Measurements from ENCODE around the gene TTC27.
"Not testable (repeated sequence)": the region's sequence is repeated elsewhere in the genome, so short reads cannot be mapped to it uniquely, and the experiment has no call there.

Gene TTC27

GRCh38 chr2:32718752-32719151 lies 90.9 kb downstream of the TTC27 start:
- in situ Hi-C loops (cut with MboI; ENCODE audit: low sequenced_read_pairs), result no loop called here

DNA sequence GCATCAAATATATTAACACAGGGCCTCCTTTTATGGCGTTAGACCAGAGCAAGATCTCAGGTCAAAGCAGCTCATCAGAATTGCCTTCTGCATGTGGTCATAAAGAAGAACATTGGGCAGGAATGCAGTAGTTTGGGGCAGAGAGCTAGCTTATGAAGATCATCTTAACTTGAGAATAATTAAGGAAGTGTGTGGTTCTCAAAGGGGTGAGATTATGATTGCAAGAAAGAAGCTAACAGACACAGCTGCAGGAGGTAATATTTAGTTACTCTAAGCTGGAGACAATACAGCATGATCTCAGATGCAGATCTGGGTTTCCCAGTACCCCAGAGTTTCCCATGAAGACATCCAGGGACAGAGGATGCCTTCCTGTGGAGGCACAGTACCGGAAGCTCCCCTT lies 91.6 kb downstream of the TTC27 start:
- in situ Hi-C loops (cut with MboI; ENCODE audit: low sequenced_read_pairs), result no loop called here

DNA sequence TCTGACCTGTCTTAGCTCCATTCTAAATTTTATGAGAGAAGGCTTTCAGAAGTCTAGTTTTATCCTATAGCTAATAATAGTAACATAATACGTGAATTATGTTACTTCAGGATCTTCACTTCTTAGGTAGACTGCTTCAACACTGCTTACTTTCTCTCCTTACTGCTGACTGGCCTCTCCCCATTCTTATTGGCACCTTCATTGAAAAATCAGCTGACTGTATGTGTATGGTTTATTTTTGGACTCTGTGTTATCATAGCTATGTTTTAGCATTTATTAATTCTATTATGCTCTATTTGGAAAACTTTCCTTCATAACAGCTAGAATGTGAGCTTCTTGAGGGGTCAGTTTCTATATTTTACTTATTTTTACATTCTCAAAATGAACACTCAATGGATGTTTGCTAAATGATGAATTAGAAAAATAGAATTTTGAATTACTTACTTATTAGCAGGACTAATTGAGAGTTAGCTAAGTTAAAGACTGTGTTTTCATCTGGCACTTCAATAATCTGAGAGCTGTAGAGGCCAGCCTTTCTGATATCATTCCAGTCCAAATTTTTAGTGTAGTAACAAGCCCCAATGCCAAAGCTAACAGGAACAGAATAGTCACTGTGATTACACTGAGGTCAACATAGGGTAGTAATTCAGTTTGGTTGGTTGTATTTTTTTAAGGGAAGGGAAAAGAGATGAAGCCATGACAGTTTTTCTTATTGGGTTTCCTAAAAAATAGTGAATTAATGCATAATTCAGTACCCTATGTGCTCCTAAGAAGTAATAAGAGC lies 92.3 kb downstream of the TTC27 start:
- in situ Hi-C loops (cut with MboI; ENCODE audit: low sequenced_read_pairs), result no loop called here

- in situ Hi-C loops (cut with MboI; ENCODE audit: low sequenced_read_pairs), result no loop called here
These were observed 92.9 kb downstream of the TTC27 start for GRCh38 chr2:32720771-32721170.

DNA sequence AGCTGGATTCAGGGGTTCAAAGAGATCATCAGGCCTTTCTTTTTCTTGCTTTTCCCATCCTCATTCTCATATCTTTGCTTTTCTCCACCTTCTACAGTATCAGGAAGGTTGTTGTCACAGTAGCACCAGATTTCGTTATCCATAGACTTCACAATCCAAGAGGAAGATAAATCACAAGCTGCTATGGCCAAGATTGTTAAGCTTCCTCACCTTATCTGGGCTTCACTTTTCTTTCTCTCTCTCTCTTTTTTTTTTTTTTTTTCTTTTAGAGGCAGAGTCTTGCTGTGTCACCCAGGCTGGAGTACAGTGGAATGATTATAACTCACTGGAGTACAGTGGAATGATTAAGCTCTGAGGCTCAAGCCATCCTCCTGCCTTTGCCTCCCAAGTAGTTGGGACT lies 93.5 kb downstream of the TTC27 start:
- in situ Hi-C loops (cut with MboI; ENCODE audit: low sequenced_read_pairs), result no loop called here

DNA sequence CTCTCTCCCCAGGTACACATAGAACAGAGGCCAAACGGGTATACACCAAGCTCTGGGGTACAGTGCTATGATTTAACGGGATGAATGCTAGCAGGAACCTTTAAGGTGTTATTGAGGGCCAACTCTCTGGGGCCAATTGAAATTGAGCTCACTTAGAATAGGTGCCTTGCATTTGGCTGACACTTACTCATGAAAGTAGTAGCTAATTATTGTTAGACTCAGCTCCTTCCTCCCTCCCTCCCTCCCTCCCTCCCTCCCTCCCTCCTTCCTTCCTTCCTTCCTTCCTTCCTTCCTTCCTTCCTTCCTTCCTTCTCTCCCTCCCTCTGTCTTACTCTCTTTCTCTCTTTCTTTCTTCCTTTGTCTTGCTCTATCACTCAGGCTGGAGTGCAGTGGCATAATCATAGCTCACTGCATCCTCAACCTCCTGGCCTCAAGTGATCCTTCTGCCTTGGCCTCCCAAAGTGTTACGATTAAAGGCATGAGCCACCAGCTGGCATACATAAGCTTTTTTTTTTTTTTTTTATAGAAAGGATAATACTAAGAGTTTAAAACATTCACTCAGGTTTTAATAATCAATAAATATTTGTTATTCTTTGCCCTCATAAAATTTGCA lies 95.7 kb downstream of the TTC27 start:
- in situ Hi-C loops (cut with MboI; ENCODE audit: low sequenced_read_pairs), result no loop called here

GRCh38 chr2:32726678-32727077 lies 98.8 kb downstream of the TTC27 start:
- in situ Hi-C loops (cut with MboI; ENCODE audit: low sequenced_read_pairs), result not testable (repeated sequence)

GRCh38 chr2:32727157-32727556 lies 99.3 kb downstream of the TTC27 start:
- in situ Hi-C loops (cut with MboI; ENCODE audit: low sequenced_read_pairs), result no loop called here

DNA sequence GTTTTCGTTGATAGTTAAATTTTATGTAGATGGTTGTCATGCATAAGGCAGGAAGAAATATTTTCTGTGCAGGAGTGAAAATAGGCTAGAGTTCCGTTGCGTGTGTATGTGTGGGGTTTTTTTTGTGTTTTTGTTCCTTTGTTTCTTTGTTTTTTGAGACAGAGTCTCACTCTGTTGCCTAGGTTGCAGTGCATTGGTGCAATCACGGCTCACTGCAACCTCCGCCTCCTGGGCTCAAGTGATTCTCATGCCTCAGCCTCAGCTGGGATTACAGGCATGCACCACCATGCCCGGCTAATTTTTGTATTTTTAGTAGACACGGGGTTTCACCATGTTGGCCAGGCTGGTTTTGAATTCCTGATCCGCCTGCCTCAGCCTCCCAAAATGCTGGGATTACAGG lies 103.1 kb downstream of the TTC27 start:
- in situ Hi-C loops (cut with MboI; ENCODE audit: low sequenced_read_pairs), result not testable (repeated sequence)

DNA sequence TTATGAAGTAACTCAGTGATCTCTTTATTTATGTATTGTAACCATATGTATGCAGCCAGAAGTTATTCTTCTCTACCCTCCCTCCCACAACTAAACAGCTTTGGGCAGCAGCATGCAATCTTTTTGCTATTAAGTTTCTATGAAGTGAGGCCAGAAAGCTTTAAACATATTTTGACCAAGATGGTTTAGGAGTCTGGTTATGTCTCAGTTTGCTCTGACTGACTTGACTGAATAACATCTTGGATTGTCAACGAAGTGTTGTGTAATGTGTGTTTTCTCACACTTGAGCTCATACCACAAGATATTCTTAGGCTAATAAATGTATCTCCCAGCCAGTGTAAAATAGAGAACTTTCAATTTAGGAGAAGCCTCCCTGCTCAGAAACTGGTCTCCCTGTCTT lies 104.3 kb downstream of the TTC27 start:
- in situ Hi-C loops (cut with MboI; ENCODE audit: low sequenced_read_pairs), result no loop called here

- in situ Hi-C loops (cut with MboI; ENCODE audit: low sequenced_read_pairs), result no loop called here
These were observed 105.1 kb downstream of the TTC27 start for GRCh38 chr2:32732912-32733472.

- in situ Hi-C loops (cut with MboI; ENCODE audit: low sequenced_read_pairs), result no loop called here
These were observed 107.5 kb downstream of the TTC27 start for GRCh38 chr2:32735348-32735747.

- in situ Hi-C loops (cut with MboI; ENCODE audit: low sequenced_read_pairs), result no loop called here
These were observed 111.1 kb downstream of the TTC27 start for GRCh38 chr2:32738939-32739338.

- in situ Hi-C loops (cut with MboI; ENCODE audit: low sequenced_read_pairs), result no loop called here
These were observed 111.8 kb downstream of the TTC27 start for GRCh38 chr2:32739664-32740063.

DNA sequence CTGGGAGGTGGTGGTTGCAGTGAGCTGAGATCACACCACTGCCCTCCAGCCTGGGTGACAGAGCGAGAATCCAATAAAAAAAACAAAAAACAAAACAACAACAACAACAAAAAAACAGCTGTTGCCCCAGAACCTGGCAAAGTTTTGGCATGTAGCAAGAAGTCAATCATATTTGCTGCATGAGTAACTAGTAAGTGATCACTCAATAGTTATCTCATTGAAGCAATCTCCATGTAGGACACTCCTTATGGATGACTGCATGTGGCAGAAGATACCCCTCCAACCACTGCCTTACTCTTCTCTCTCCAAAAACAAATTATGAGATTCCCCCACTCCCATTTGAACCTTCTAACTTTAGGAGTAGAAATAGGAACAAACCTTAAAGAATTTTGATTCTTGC lies 113.7 kb downstream of the TTC27 start:
- in situ Hi-C loops (cut with MboI; ENCODE audit: low sequenced_read_pairs), result no loop called here

DNA sequence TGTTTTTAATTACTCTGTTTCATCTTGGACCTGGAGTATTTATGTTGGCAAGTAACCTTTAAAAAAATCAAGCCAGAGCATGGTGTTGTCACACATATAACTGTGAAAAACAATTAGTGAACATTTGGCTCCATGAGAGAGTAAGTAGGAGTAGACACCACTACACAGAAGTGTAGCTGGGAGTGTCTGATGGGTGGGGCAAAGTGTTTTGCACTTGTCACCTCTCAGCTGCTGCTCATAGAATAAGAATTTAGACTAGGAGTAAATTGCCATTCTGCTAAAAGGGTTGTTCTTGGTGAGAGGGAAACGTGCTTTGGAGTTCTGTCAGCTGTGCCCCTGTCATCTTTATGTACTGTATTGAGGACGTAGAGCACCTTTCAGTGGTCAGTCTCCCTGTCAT lies 114.5 kb downstream of the TTC27 start:
- in situ Hi-C loops (cut with MboI; ENCODE audit: low sequenced_read_pairs), result no loop called here

- in situ Hi-C loops (cut with MboI; ENCODE audit: low sequenced_read_pairs), result no loop called here
These were observed 115.8 kb downstream of the TTC27 start for GRCh38 chr2:32743480-32744236.

DNA sequence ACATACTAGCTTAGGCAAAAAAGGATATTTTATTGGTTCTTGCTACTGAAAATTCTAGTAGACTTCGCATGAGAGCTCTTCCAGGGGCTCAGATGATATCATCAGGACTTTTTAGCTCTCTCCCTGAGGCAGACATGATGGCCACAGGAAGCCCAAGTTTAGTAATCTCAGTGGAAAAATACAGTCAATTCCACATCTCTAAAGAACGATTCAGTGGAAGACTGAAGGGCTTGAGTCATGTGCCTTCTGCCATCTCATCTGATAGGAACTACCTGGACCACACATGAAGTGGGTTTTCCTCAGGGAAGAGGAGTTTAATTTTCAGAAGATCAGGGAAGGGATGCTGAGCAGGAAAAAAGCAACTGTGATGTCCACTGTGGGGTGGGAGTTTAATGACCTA lies 117.3 kb downstream of the TTC27 start:
- in situ Hi-C loops (cut with MboI; ENCODE audit: low sequenced_read_pairs), result no loop called here

DNA sequence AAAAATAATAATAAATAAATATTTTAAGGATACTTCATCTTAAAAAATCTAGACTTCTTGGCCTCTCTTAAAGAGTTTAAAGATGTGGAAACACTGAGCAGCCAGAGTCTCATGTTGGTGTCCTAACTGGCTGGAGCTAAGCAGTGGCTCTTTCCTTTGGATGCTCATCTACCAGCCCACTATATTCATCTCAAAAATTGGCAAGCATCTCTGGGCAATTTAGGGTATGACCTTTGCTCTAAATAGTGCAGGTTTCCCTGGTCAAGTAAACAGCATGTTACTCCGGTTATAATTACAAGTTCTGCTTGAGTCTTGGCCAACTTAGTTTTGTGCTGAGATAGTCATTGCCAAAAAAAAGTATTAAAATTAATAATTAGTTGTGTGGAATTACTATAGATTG lies 117.8 kb downstream of the TTC27 start:
- in situ Hi-C loops (cut with MboI; ENCODE audit: low sequenced_read_pairs), result no loop called here

- in situ Hi-C loops (cut with MboI; ENCODE audit: low sequenced_read_pairs), result no loop called here
These were observed 118.8 kb downstream of the TTC27 start for GRCh38 chr2:32746669-32747068.

- in situ Hi-C loops (cut with MboI; ENCODE audit: low sequenced_read_pairs), result no loop called here
These were observed 120.3 kb downstream of the TTC27 start for GRCh38 chr2:32748158-32748557.

GRCh38 chr2:32750880-32751279 lies 123.0 kb downstream of the TTC27 start:
- in situ Hi-C loops (cut with MboI; ENCODE audit: low sequenced_read_pairs), result loop anchor here (25.0 kb wide), 1 partner anchor 636 kb away; no protein-coding TSS in a partner anchor

All from HL-60/S4 (cell line).